Skeletal muscle satellite cell (primary cell): ENCODE results near the gene KIF22.
"Not testable (repeated sequence)": the region's sequence is repeated elsewhere in the genome, so short reads cannot be mapped to it uniquely, and the experiment has no call there.

Experiments
- H3K27me3 ChIP-seq: 2 replicates; pipeline ENCODE4 v1.7.0; 2013; ENCODE audit warnings: low read length; ENCODE audit not compliant: control insufficient read depth, insufficient read depth
- H3K36me3 ChIP-seq: 2 replicates; pipeline ENCODE4 v1.7.0; 2013; ENCODE audit warnings: mild to moderate bottlenecking, control low read depth, low read length; ENCODE audit not compliant: insufficient read depth
- H3K4me1 ChIP-seq: 2 replicates; pipeline ENCODE4 v1.7.0; 2013; ENCODE audit warnings: low read length; ENCODE audit not compliant: control insufficient read depth, insufficient read depth
- H3K4me2 ChIP-seq: 2 replicates; pipeline ENCODE4 v1.7.0; 2013; ENCODE audit warnings: mild to moderate bottlenecking, low read length
- H3K4me3 ChIP-seq: 2 replicates; pipeline ENCODE4 v1.7.0; 2013; ENCODE audit warnings: low read length
- H3K9ac ChIP-seq: 2 replicates; pipeline ENCODE4 v1.7.0; 2013; ENCODE audit warnings: mild to moderate bottlenecking, low read depth, low read length, moderate library complexity
- H3K9me3 ChIP-seq: replicated peaks from 2 replicates; pipeline ENCODE4 v1.7.0; 2013; ENCODE audit warnings: mild to moderate bottlenecking, control low read depth, low read length

KIF22 gene

GRCh38 chr16:29769507-29769906 is 21.0 kb upstream of the KIF22 start:
- peaks cover 9% of the 10 kb centered on the region for H3K27me3 ChIP-seq
- no peak overlapping the region for H3K4me2 ChIP-seq
- H3K9me3 ChIP-seq, result no peaks in the 10 kb centered on the region
- H3K4me1 ChIP-seq, result no peaks in the 10 kb centered on the region
- H3K36me3 ChIP-seq, result no peaks in the 10 kb centered on the region
- no peak overlapping the region for H3K9ac ChIP-seq
- H3K4me3 ChIP-seq, result no peak overlapping the region

GRCh38 chr16:29770250-29770929 is 20.2 kb upstream of the KIF22 start:
- H3K36me3 ChIP-seq, result no peaks in the 10 kb centered on the region
- H3K9me3 ChIP-seq, result no peaks in the 10 kb centered on the region
- H3K9ac ChIP-seq, result no peak overlapping the region
- H3K27me3 ChIP-seq, result peaks cover 7% of the 10 kb centered on the region
- no peaks in the 10 kb centered on the region for H3K4me1 ChIP-seq
- no peak overlapping the region for H3K4me3 ChIP-seq
- no peak overlapping the region for H3K4me2 ChIP-seq

GRCh38 chr16:29772330-29772729 is 18.2 kb upstream of the KIF22 start:
- not testable (repeated sequence) for H3K4me1 ChIP-seq

GRCh38 chr16:29774730-29775129 is 15.8 kb upstream of the KIF22 start:
- H3K36me3 ChIP-seq, result no peaks in the 10 kb centered on the region
- H3K9ac ChIP-seq, result no peak overlapping the region
- H3K27me3 ChIP-seq, result peaks cover 21% of the 10 kb centered on the region
- no peaks in the 10 kb centered on the region for H3K9me3 ChIP-seq
- no peak overlapping the region for H3K4me2 ChIP-seq
- no peak overlapping the region for H3K4me3 ChIP-seq
- no peaks in the 10 kb centered on the region for H3K4me1 ChIP-seq

More at GRCh38 chr16:29772330-29772729, 18.2 kb upstream of the KIF22 start:
- not testable (repeated sequence) for H3K9me3 ChIP-seq, H3K9ac ChIP-seq, H3K36me3 ChIP-seq, H3K4me2 ChIP-seq, H3K4me3 ChIP-seq, H3K27me3 ChIP-seq

GRCh38 chr16:29775742-29776408 is 14.7 kb upstream of the KIF22 start:
- H3K4me3 ChIP-seq, result no peak overlapping the region
- no peaks in the 10 kb centered on the region for H3K36me3 ChIP-seq

GRCh38 chr16:29777576-29778350 is 12.8 kb upstream of the KIF22 start, which contains the start of gene ZG16:
Gene ZG16, plus strand, starts transcription at chr16:29778256. Its CDS starts 1,011 bp downstream, at chr16:29779267.
- Histone ChIP-seq H3K4me2 (no peak within 1 kb of the TSS), H3K27me3 (peaks cover 45% of the 10 kb centered on the region), H3K4me3 (no peak within 1 kb of the TSS), H3K4me1 (no peaks in the 10 kb centered on the region), H3K9me3 (no peaks in the 10 kb centered on the region), H3K9ac (no peak within 1 kb of the TSS), H3K36me3 (no peaks in the 10 kb centered on the region)

More at GRCh38 chr16:29775742-29776408, 14.7 kb upstream of the KIF22 start:
- H3K27me3 ChIP-seq, result peaks cover 32% of the 10 kb centered on the region
- H3K9me3 ChIP-seq, result no peaks in the 10 kb centered on the region
- no peaks in the 10 kb centered on the region for H3K4me1 ChIP-seq
- no peak overlapping the region for H3K4me2 ChIP-seq
- H3K9ac ChIP-seq, result no peak overlapping the region

- no peak overlapping the region for H3K4me2 ChIP-seq
- H3K4me1 ChIP-seq, result no peaks in the 10 kb centered on the region
- no peak overlapping the region for H3K4me3 ChIP-seq
- H3K27me3 ChIP-seq, result peaks cover 45% of the 10 kb centered on the region
- no peaks in the 10 kb centered on the region for H3K9me3 ChIP-seq
- H3K36me3 ChIP-seq, result no peaks in the 10 kb centered on the region
- no peak overlapping the region for H3K9ac ChIP-seq
These were observed 11.1 kb upstream of the KIF22 start for GRCh38 chr16:29779474-29779873.

GRCh38 chr16:29783094-29783953 is 7.2 kb upstream of the KIF22 start:
- not testable (repeated sequence) for H3K9me3 ChIP-seq, H3K4me1 ChIP-seq, H3K4me2 ChIP-seq, H3K4me3 ChIP-seq, H3K9ac ChIP-seq, H3K36me3 ChIP-seq
- peaks cover 39% of the 10 kb centered on the region for H3K27me3 ChIP-seq

- H3K9ac ChIP-seq, result no peak overlapping the region
- H3K4me2 ChIP-seq, result no peak overlapping the region
- no peaks in the 10 kb centered on the region for H3K36me3 ChIP-seq
- H3K4me3 ChIP-seq, result no peak overlapping the region
- H3K4me1 ChIP-seq, result peaks cover 6% of the 10 kb centered on the region
- H3K27me3 ChIP-seq, result peaks cover 31% of the 10 kb centered on the region
- H3K9me3 ChIP-seq, result no peaks in the 10 kb centered on the region
These were observed 6.4 kb upstream of the KIF22 start for GRCh38 chr16:29784157-29784556.

- Histone ChIP-seq H3K4me2 (peak overlapping the region; percentile 83), H3K36me3 (no peaks in the 10 kb centered on the region), H3K9ac (no peak overlapping the region), H3K4me3 (peak overlapping the region; percentile 57), H3K27me3 (peaks cover 22% of the 10 kb centered on the region), H3K4me1 (peaks cover 10% of the 10 kb centered on the region), H3K9me3 (no peaks in the 10 kb centered on the region)
These were observed 5.5 kb upstream of the KIF22 start for GRCh38 chr16:29784901-29785500.
